IPS-NIHi11 (cell line): ENCODE measurements around the gene KDM4D.
"Not testable (repeated sequence)": the region's sequence is repeated elsewhere in the genome, so short reads cannot be mapped to it uniquely, and the experiment has no call there.

Experiments used
- DNase-seq: peaks from one replicate; pipeline ENCODE4 v3.0.0; 2012; ENCODE audit warnings: mixed read lengths, low spot score

Gene KDM4D

DNA sequence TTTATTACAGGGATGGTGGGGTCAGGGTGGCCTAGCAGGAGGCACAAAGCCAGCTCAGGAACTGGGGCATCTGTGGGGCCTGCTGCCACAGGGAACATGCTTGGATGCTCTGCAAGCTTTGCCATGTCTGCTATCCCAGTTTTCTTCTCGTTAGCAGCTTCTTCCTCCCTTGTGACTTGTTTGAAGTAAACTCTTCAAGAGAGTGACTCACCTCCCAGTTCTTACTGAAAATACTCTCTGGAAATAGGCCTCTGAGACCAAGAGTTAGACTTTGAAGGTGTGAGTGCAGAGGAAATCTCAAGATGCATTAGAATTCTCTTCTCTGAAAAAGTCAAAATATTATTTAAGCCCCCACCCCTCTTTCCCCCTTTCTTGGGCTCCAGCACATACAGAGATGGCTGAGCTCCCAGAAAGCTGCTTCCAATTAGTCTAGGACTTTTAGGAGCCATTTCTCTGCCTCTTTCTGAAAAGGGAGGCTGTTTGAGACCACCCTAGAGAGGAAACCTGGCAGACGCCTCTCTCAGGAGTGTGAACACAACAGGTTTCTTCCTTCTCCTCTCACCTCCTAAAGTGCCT lies 15.3 kb upstream of the KDM4D start:
- no peak for DNase-seq

DNA sequence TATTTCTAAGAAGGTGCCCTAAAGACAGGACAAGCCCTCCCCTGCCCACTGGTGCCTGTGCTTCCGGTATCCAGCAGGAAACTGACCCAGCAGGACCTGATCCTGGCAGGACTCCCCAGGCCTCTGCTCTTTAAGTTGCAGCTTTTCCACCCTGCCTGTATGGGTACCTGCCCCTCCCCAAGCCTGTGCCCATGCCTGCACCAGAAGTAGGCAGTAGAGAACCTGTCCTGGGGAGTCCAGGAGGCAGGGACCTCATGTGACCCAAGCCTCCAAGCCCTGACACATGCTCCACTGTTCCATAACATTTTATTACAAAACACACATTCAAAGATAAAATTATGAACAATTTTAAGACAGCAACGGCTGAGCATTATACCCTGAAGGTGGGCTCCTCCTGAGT lies 14.3 kb upstream of the KDM4D start:
- no peak for DNase-seq

GRCh38 chr11:94960488-94960887 lies 13.0 kb upstream of the KDM4D start:
- DNase-seq, result no peak

DNA sequence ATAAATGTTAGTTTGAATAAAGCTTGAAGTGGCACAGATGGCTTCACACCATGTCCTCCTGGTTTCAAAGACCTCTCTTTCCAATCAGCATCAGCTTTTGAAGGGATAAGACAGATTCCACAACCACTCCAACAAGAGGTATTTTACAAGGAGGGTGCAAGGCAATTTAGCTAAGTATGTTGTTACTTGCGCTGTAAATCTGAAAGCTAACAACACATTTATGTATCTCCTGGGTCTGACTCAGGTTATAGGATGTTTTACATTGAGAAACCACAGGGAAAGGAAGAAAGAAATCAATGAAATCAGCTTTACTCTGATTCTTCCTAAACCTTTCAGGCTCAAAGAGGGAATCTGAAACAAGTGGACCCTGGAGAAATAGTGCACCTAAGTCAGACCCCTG lies 12.3 kb upstream of the KDM4D start:
- no peak for DNase-seq

DNA sequence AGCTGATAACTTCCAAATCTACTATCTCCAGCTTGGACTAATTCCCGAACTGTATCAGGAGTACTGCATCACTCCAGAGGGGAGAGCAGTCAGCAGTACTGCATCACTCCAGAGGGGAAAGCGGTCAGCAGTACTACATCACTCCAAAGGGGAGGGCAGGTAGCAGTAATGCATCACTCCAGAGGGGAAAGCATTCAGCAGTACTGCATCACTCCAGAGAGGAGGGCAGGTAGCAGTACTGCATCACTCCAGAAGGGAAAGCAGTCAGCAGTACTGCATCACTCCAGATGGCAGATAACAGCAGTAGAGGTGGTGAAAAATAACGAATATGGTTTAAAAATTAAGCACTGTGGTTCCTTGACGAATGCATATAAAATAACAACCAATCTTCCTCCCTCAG lies 8.6 kb upstream of the KDM4D start:
- no peak for DNase-seq

DNA sequence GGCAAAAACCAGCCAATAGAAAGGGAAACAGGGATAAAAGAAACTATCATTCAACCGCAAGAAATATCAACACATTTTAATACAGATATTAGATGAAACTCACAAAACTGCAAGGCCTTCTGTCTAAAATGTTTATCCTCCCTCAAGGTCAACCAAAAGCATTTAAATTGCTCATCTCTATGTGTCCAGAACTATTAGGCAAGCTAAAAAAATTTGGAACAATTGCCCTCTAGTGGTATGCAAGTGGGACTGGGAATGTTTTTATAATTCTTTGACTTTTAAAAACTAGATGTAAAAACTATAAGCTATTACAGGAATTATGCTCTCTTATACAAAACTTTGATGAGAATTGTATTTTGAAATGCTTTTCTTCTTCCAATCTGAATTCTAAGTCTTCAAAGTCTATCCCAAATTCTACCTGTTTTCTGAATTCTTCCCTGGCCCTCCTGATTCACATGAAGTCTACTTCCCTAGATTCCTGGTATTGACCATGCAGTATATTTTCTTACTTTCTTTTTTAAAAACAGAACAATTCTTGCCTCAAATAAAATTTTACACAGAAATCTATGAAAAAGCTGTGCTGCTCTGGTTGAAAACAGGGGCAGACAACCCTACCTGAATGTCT lies 5.1 kb upstream of the KDM4D start:
- DNase-seq, result no peak

- DNase-seq, result no peak
Observed at GRCh38 chr11:94972700-94973098, 810 bp upstream of the KDM4D start.

DNA sequence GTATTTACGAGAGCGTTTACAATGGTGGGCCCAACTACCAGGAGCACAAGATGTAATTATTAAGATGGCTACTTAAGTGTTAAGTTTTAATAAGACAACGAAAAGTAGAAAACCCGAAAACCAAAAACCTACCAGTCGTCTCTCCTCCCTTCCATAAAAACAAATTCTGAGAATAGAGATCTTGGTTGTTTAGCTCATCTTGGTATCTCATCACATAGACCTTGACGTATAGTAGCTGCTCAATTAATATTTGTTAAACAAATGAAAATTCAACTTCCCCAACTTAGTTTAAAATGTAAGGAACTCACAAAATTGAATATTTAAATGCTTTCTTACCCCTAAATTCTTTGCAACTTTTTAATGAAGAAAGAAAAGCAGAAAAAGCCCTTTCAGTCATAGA lies 669 bp downstream of the KDM4D start:
- DNase-seq, result no peak

DNA sequence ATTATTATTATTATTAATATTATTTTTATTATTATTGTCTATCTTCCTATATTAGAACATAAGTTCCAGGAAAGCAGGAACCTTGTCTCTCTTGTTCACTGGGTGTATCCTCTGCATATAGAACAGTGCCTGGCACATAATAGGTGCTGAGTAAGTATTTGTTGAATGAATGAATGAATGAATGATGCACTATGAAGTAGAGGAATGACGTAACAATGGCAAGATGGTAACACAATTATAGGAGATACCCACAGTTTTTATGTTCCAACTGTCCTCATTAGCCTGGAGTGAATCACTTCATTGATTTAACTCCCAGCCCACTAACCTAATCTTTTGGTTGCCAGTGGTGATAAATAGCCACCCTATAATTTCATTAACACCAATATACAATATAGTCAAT lies 2.1 kb downstream of the KDM4D start:
- no peak for DNase-seq

GRCh38 chr11:94987378-94987777 lies 13.9 kb downstream of the KDM4D start:
- DNase-seq, result no peak

- no peak for DNase-seq
Observed at GRCh38 chr11:94988748-94989147, 15.2 kb downstream of the KDM4D start.

DNA sequence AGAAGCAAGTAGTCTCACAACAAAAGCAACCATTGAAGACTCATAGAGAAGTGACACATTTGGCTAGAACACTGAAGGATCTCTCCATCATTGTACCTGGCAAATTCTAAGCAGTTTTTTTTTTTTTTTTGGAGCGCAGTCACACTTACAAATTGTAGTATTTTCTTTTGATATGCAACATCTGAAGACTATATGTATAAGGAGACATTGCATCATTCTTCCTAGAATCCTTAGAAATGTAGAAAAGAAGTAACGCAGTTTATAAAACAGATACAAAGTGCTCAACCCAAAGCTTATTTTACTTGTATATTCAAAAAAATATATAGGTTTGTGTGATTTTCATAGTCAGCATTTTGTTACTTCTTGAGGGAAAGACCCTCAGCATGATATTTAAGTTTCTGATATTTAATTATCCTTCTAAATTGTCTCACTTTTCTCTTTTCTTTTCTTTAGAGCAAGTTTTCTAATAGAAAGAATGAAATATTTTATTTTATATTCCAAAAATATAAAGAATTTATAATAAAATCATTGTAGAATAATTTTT lies 20.0 kb downstream of the KDM4D start:
- no peak for DNase-seq

GRCh38 chr11:94997437-94997836 lies 23.9 kb downstream of the KDM4D start:
- DNase-seq, result no peak

DNA sequence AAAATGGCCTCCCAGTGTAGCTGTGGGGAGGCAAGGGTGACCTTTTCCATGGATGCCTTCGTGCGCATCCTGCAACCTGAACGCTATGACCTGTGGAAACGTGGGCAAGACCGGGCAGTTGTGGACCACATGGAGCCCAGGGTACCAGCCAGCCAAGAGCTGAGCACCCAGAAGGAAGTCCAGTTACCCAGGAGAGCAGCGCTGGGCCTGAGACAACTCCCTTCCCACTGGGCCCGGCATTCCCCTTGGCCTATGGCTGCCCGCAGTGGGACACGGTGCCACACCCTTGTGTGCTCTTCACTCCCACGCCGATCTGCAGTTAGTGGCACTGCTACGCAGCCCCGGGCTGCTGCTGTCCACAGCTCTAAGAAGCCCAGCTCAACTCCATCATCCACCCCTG lies 24.8 kb downstream of the KDM4D start:
- DNase-seq, result no peak

DNA sequence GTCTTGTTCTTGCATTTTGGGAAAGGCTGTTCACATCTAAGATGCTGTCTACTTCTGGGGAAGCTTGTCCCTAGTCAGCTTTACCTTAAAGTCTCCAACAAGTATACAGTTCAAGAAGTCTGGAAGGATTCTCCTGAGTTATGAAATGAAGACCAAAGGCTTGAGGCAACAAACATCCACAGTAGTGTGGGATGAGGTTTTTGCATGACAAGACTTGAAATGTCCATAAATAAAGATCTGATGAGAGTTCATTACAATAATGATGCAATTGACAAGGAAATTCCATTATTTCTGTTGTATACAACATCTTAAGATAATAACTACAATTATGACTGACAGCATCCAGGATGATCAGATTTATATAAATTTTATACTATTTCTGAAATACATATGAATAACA lies 30.2 kb downstream of the KDM4D start:
- DNase-seq, result no peak

- DNase-seq, result no peak
Observed at GRCh38 chr11:95005642-95006041, 32.1 kb downstream of the KDM4D start.

GRCh38 chr11:95011376-95011775 lies 37.9 kb downstream of the KDM4D start:
- DNase-seq, result no peak

GRCh38 chr11:95014184-95014821 lies 40.8 kb downstream of the KDM4D start:
- DNase-seq, result no peak

- no peak for DNase-seq
Observed at GRCh38 chr11:95016139-95016538, 42.6 kb downstream of the KDM4D start.

- not testable (repeated sequence) for DNase-seq
Observed at GRCh38 chr11:95021468-95021867, 48.0 kb downstream of the KDM4D start.

- DNase-seq, result no peak
Observed at GRCh38 chr11:95024958-95025357, 51.4 kb downstream of the KDM4D start, which contains the start of gene KDM4E. KDM4E (plus strand) TSS chr11:95025258; CDS start chr11:95025558, 300 bp downstream.

DNA sequence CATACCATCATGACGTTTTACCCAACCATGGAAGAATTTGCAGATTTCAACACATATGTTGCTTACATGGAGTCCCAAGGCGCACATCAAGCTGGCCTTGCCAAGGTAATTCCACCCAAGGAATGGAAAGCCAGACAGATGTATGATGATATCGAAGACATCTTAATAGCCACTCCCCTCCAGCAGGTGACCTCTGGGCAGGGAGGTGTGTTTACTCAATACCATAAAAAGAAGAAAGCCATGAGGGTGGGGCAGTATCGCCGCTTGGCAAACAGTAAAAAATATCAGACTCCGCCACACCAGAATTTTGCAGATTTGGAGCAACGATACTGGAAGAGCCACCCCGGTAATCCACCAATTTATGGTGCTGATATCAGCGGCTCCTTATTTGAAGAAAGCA lies 52.1 kb downstream of the KDM4D start:
- DNase-seq, result not testable (repeated sequence)

- no peak for DNase-seq
Observed at GRCh38 chr11:95028357-95028756, 54.8 kb downstream of the KDM4D start.
